Measurements from ENCODE around the gene CYP2W1. TPM values are rescaled to one million over a fixed set of nuclear protein-coding genes. Genes with fewer than 3 reads are reported as not detected.
"Not testable (repeated sequence)": the region's sequence is repeated elsewhere in the genome, so short reads cannot be mapped to it uniquely, and the experiment has no call there.

CYP2W1 gene
- polyA plus RNA-seq, 1 donor, result 598 TPM

DNA sequence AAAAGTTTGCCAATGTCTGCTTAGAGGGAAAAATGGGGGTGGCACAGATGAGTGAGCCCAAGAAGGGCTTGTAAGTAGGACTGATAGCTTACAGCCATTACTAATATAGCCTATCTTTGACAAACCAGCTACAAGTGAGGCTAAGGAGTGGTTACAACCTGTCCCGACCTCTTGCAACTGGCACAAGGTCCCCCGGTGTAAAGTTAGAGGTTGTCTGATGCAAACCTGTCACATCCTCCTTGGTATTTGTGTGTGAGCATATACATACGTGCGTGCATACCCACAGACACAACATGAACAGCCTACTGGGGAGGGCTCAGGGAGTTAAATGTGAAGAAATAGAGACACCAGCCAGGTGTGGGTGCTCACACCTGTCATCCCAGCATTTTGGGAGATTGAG, 43.1 kb upstream of the CYP2W1 start:
- H3K27ac ChIP-seq (ENCODE audit: low read length), result no peak overlapping the region
- no CpG with 5 or more reads among the region's 4 CpGs for WGBS (ENCODE audit: insufficient coverage, low lambda C conversion rate)
- H3K4me1 ChIP-seq (ENCODE audit: control insufficient read depth, insufficient read depth, low read length), result peaks cover 6% of the 10 kb centered on the region
- H3K36me3 ChIP-seq (ENCODE audit: control insufficient read depth, insufficient read depth, low read length), result peaks cover 24% of the 10 kb centered on the region
- DNase-seq, result no peak
- no peak overlapping the region for H3K4me3 ChIP-seq (ENCODE audit: low read length)
- no peaks in the 10 kb centered on the region for H3K27me3 ChIP-seq (ENCODE audit: control insufficient read depth, insufficient read depth, low read length)
- H3K9me3 ChIP-seq (ENCODE audit: control insufficient read depth, low read depth, low read length), result peaks cover 4% of the 10 kb centered on the region

DNA sequence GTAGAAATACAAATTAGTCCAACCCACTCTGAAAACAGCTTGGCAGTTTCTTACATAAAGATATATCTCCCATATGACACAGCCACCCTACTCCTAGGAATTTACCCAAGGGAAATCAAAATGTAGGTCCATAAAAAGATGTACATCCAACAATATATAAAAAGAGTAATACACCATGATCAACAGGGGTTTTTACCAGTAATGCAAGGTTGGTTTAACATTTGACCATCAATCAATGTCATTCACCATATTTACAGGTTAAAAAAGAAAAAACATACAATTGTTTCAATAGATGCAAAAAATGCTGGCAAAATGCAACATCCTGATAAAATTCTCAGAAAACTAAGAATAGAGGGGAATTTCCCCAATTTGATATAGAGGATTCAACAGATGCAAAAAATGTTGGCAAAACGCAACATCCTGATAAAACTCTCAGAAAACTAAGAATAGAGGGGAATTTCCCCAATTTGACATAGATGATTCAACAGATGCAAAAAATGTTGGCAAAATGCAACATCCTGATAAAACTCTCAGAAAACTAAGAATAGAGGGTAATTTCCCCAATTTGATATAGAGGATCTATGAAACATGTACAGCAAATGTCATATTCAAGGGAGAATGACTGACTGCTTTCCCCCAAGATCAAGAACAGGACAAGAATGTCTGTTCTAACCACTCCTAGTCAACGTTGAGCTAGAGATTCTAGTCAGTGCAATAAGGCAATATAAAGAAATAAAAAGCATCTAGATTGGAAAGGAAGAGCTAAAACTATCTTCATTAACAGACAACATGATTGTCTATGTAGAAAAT, 42.2 kb upstream of the CYP2W1 start:
- 80% methylated on average over 1 of the region's 2 CpGs for WGBS (ENCODE audit: insufficient coverage, low lambda C conversion rate)
- Histone ChIP-seq H3K27me3 (ENCODE audit: control insufficient read depth, insufficient read depth, low read length) (no peaks in the 10 kb centered on the region), H3K4me3 (ENCODE audit: low read length) (no peak overlapping the region), H3K9me3 (ENCODE audit: control insufficient read depth, low read depth, low read length) (peaks cover 4% of the 10 kb centered on the region), H3K4me1 (ENCODE audit: control insufficient read depth, insufficient read depth, low read length) (peaks cover 13% of the 10 kb centered on the region), H3K36me3 (ENCODE audit: control insufficient read depth, insufficient read depth, low read length) (peaks cover 15% of the 10 kb centered on the region), H3K27ac (ENCODE audit: low read length) (no peak overlapping the region)
- no peak for DNase-seq

DNA sequence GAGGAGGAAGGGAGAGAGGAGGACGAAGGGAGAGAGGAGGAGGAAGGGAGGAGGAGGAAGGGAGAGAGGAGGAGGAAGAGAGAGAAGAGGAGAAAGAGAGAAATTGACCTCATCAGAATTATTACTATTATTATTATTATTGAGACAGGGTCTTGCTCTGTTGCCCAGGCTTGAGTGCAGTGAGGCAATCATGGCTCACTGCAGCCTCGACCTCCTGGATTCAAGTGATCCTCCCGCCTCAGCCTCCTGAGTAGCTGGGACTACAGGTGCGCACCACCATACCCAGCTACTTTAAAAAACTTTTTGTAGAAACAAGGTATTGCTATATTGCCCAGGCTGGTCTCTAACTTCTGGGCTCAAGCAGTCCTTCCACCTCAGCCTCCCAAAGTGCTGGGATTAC, 39.2 kb upstream of the CYP2W1 start:
- not testable (repeated sequence) for H3K27me3 ChIP-seq (ENCODE audit: control insufficient read depth, insufficient read depth, low read length); H3K9me3 ChIP-seq (ENCODE audit: control insufficient read depth, low read depth, low read length); H3K36me3 ChIP-seq (ENCODE audit: control insufficient read depth, insufficient read depth, low read length); H3K27ac ChIP-seq (ENCODE audit: low read length); H3K4me3 ChIP-seq (ENCODE audit: low read length); DNase-seq
- peaks cover 33% of the 10 kb centered on the region for H3K4me1 ChIP-seq (ENCODE audit: control insufficient read depth, insufficient read depth, low read length)
- no CpG with 5 or more reads among the region's 4 CpGs for WGBS (ENCODE audit: insufficient coverage, low lambda C conversion rate)

DNA sequence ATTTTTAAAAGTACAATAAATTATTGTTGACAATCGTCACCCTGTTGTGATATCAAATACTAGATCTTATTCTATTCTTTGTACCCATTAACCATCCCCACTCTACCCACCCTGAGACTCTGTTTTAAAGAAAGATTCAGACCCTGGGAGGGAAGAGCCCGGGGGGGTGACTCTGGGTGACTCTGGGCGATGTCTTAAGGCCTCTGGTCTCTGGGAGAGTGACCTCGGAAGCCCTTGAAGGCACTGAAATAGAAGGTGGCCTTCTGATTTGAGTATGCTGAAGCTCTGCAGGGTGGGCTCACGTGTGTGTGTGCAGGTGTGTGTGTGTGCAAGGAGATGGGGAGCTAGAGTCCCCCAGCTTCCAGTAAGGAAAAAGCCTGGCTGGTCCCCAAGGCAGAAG, 38.2 kb upstream of the CYP2W1 start:
- peaks cover 4% of the 10 kb centered on the region for H3K9me3 ChIP-seq (ENCODE audit: control insufficient read depth, low read depth, low read length)
- H3K4me3 ChIP-seq (ENCODE audit: low read length), result peak overlapping the region; percentile 54
- peaks cover 8% of the 10 kb centered on the region for H3K36me3 ChIP-seq (ENCODE audit: control insufficient read depth, insufficient read depth, low read length)
- H3K27ac ChIP-seq (ENCODE audit: low read length), result peak overlapping the region; percentile 95
- WGBS (ENCODE audit: insufficient coverage, low lambda C conversion rate), result no CpG with 5 or more reads among the region's 5 CpGs
- H3K4me1 ChIP-seq (ENCODE audit: control insufficient read depth, insufficient read depth, low read length), result peaks cover 36% of the 10 kb centered on the region
- H3K27me3 ChIP-seq (ENCODE audit: control insufficient read depth, insufficient read depth, low read length), result no peaks in the 10 kb centered on the region
- DNase-seq, result peak in 1 of 2 donors; percentile 35

DNA sequence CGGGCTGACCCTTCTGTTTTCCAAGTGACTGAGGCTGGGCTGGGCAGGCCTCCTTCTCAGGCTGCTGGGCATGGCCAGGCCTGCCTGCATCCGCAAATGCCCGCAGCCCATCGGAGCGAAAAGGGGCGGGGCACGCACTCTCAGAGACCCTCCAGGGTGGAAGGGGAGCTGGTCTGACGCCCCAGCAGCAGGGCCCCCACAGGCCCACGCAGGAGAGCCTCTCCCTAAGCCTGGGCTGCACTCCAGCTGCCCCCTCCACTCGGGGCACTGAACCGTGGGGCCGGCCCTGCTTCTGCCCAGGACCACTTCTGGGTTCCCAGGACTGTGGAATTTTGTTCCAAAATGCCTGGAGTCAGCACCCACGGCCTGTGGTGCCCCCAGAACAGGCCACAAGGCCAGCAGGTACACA, 37.8 kb upstream of the CYP2W1 start:
- peak overlapping the region; percentile 54 for H3K4me3 ChIP-seq (ENCODE audit: low read length)

DNA sequence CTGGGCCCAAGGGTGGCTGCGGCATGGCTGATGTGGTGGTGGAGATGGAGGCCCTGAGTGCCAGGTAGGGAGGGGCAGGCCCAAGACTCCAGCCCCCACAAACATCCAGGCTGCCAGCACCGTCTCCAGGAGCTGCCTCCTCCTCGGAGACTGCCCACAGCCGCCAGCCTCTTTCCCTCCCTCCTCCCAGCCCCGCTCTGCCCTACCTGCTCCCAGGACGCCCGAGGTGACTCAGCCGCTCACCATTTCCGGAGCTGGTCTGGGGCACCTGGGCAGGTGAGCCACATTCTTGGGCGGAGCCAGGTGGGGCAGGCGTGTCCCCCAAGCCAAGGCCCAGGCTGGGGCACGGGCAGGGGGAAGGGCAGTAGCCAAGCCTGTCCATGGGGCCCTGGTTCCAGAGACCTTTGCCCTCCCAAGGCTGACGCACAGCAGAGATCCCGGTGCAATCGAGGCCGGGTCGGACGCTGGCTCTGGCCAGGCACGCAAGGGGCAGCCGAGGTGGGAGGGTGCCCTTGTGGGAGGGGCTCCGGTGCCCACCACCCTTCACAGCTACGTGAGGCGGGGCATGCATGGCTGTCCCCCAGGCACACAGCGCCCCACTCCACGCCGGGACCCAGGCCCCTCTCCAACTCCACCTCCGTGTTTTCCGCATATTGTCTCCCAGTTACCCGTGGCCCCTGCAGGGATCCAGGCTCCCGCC, 37.3 kb upstream of the CYP2W1 start:
- peaks cover 4% of the 10 kb centered on the region for H3K9me3 ChIP-seq (ENCODE audit: control insufficient read depth, low read depth, low read length)
- WGBS (ENCODE audit: insufficient coverage, low lambda C conversion rate), result no CpG with 5 or more reads among the region's 30 CpGs
- H3K36me3 ChIP-seq (ENCODE audit: control insufficient read depth, insufficient read depth, low read length), result peaks cover 8% of the 10 kb centered on the region
- peak; percentile 97 to 99 for DNase-seq
- no peaks in the 10 kb centered on the region for H3K27me3 ChIP-seq (ENCODE audit: control insufficient read depth, insufficient read depth, low read length)
- peak overlapping the region; percentile 54 for H3K4me3 ChIP-seq (ENCODE audit: low read length)
- peaks cover 36% of the 10 kb centered on the region for H3K4me1 ChIP-seq (ENCODE audit: control insufficient read depth, insufficient read depth, low read length)
- peak overlapping the region; percentile 95 for H3K27ac ChIP-seq (ENCODE audit: low read length)

More for the DNA sequence above, 37.8 kb upstream of the CYP2W1 start:
- WGBS (ENCODE audit: insufficient coverage, low lambda C conversion rate), result no CpG with 5 or more reads among the region's 13 CpGs
- peaks cover 8% of the 10 kb centered on the region for H3K36me3 ChIP-seq (ENCODE audit: control insufficient read depth, insufficient read depth, low read length)
- H3K4me1 ChIP-seq (ENCODE audit: control insufficient read depth, insufficient read depth, low read length), result peaks cover 36% of the 10 kb centered on the region
- no peaks in the 10 kb centered on the region for H3K27me3 ChIP-seq (ENCODE audit: control insufficient read depth, insufficient read depth, low read length)
- no peak for DNase-seq
- H3K9me3 ChIP-seq (ENCODE audit: control insufficient read depth, low read depth, low read length), result peaks cover 4% of the 10 kb centered on the region
- H3K27ac ChIP-seq (ENCODE audit: low read length), result peak overlapping the region; percentile 95

DNA sequence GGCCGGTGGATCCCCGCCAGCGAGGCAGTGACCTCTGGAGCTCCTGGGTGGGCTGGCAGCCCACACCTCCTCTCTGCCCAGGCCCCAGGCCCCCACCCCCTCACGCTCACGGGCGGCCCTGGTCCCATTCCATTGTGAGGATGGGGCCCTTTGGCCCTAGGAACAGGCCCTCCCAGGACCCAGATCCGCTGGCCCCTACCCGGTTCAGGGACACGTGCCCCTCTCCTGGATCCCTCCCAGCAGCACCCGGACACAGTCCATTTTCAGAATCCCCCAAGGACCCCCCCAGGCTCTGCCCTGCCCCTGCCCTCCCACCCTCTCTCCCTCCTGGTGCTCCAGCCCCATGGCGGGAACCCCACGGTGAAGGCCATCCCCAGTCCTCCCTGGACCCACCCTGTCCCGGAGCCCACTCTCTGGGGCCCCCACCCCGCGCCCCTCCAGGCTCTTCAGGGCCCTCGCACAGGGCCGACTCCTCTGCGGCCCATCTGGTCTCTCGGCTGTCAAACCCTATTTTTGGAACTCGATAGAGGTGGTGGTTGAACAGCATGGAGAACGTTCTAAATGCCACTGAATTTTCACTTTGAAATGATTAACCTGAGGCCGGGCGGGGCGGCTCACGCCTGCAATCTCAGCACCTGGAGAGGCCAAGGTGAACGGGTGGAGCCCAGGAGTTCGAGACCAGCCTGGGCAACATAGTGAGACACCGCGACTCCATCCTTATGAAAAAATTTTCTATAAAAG, 36.6 kb upstream of the CYP2W1 start:
- no CpG with 5 or more reads among the region's 29 CpGs for WGBS (ENCODE audit: insufficient coverage, low lambda C conversion rate)
- Histone ChIP-seq H3K4me3 (ENCODE audit: low read length) (peak overlapping the region; percentile 54), H3K4me1 (ENCODE audit: control insufficient read depth, insufficient read depth, low read length) (peaks cover 36% of the 10 kb centered on the region), H3K27ac (ENCODE audit: low read length) (peak overlapping the region; percentile 95), H3K36me3 (ENCODE audit: control insufficient read depth, insufficient read depth, low read length) (peaks cover 8% of the 10 kb centered on the region), H3K27me3 (ENCODE audit: control insufficient read depth, insufficient read depth, low read length) (no peaks in the 10 kb centered on the region), H3K9me3 (ENCODE audit: control insufficient read depth, low read depth, low read length) (peaks cover 4% of the 10 kb centered on the region)
- DNase-seq, result peak in 1 of 2 donors; percentile 86

GRCh38 chr7:947391-948210, 35.4 kb upstream of the CYP2W1 start:
- no peaks in the 10 kb centered on the region for H3K9me3 ChIP-seq (ENCODE audit: control insufficient read depth, low read depth, low read length)
- no peaks in the 10 kb centered on the region for H3K27me3 ChIP-seq (ENCODE audit: control insufficient read depth, insufficient read depth, low read length)
- H3K4me1 ChIP-seq (ENCODE audit: control insufficient read depth, insufficient read depth, low read length), result peaks cover 44% of the 10 kb centered on the region
- H3K4me3 ChIP-seq (ENCODE audit: low read length), result no peak overlapping the region
- peaks cover 8% of the 10 kb centered on the region for H3K36me3 ChIP-seq (ENCODE audit: control insufficient read depth, insufficient read depth, low read length)
- no peak for DNase-seq
- H3K27ac ChIP-seq (ENCODE audit: low read length), result peak overlapping the region; percentile 95
- no CpG with 5 or more reads among the region's 37 CpGs for WGBS (ENCODE audit: insufficient coverage, low lambda C conversion rate)

GRCh38 chr7:949021-949934, 33.7 kb upstream of the CYP2W1 start:
- Histone ChIP-seq H3K4me1 (ENCODE audit: control insufficient read depth, insufficient read depth, low read length) (peaks cover 52% of the 10 kb centered on the region), H3K27ac (ENCODE audit: low read length) (no peak overlapping the region), H3K9me3 (ENCODE audit: control insufficient read depth, low read depth, low read length) (peaks cover 2% of the 10 kb centered on the region), H3K4me3 (ENCODE audit: low read length) (no peak overlapping the region), H3K36me3 (ENCODE audit: control insufficient read depth, insufficient read depth, low read length) (peaks cover 8% of the 10 kb centered on the region), H3K27me3 (ENCODE audit: control insufficient read depth, insufficient read depth, low read length) (peaks cover 4% of the 10 kb centered on the region)
- DNase-seq, result no peak
- no CpG with 5 or more reads among the region's 28 CpGs for WGBS (ENCODE audit: insufficient coverage, low lambda C conversion rate)

Measured in large intestine (tissue), 3 donors.